Measurements from ENCODE around the gene URI1. TPM values are rescaled to one million over a fixed set of nuclear protein-coding genes. Genes with fewer than 3 reads are reported as not detected.
A peak's percentile ranks its signal among the peaks of the same experiment; 100 is the strongest.
"Not testable (repeated sequence)": the region's sequence is repeated elsewhere in the genome, so short reads cannot be mapped to it uniquely, and the experiment has no call there.

Gene URI1
- total and polyA plus RNA-seq, 5 donors: 19.1 to 50.4 (median 39.6) TPM

DNA sequence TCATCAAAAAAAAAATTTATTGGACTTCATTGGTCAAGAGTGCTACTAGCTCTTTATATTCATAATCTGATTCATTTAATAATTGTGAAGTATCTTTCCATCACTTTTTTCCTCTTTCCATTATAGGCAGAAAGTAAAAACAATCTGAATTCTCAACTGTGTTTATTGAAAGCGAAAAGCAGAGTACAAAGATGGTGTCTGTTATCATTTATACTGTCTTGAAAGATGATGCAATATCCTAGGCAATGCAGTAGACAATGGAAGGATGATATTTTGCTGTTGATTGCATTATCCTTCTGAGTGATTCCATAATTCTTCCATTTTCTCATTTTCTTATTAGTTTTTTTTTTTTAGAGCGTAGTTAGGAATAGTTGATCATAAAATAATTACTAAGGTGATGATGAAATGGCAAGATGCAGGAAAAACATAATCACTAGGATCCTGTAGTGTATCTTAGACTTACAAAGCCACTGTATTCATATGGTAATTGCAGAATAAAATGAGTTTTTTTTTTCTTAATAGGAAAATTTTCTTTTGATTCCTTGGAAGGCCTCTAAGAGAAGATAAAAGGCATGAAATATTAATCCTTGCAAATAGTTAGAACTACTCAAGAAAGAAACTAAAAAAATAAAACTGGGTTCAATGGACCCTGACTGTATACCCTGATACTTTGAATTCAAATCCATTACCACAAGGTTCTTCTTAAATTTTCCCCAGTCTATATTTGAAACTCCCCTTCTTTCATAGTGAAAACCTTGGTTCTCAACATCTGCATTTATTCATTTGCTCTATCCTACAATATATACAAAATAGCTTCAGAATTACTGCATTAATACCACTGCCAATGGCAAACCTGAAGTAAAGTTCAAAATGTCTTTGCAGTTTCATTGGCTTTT is 11.6 kb downstream of the URI1 start:
- WGBS: 90% methylated on average over 2 of the region's 2 CpGs
- peaks cover 2% of the 10 kb centered on the region for H3K4me1 ChIP-seq (ENCODE audit: control insufficient read depth, insufficient read depth, low read length)
- H3K27me3 ChIP-seq (ENCODE audit: control insufficient read depth, insufficient read depth): no peaks in the 10 kb centered on the region
- H3K4me3 ChIP-seq (ENCODE audit: low read length): no peak overlapping the region
- intact Hi-C loops (cut with DNase I): no loop called here
- DNase-seq (no peak), ATAC-seq (no peak)
- no peaks in the 10 kb centered on the region for H3K9me3 ChIP-seq (ENCODE audit: control insufficient read depth, low read length)
- no peak overlapping the region for H3K27ac ChIP-seq (ENCODE audit: low read length)

- H3K4me3 ChIP-seq (ENCODE audit: low read length): no peak overlapping the region
- H3K27ac ChIP-seq (ENCODE audit: low read length): no peak overlapping the region
- no peaks in the 10 kb centered on the region for H3K27me3 ChIP-seq (ENCODE audit: control insufficient read depth, insufficient read depth)
- no peaks in the 10 kb centered on the region for H3K9me3 ChIP-seq (ENCODE audit: control insufficient read depth, low read length)
- intact Hi-C loops (cut with DNase I): no loop called here
- H3K4me1 ChIP-seq (ENCODE audit: control insufficient read depth, insufficient read depth, low read length): no peaks in the 10 kb centered on the region
- WGBS: 66% methylated on average over 6 of the region's 6 CpGs
- ATAC-seq (no peak), DNase-seq (no peak)
Observed at GRCh38 chr19:29956855-29957254, 14.8 kb downstream of the URI1 start.

GRCh38 chr19:29961311-29961710 is 19.3 kb downstream of the URI1 start:
- no peak for DNase-seq
- intact Hi-C loops (cut with DNase I): no loop called here
- no peaks in the 10 kb centered on the region for H3K9me3 ChIP-seq (ENCODE audit: control insufficient read depth, low read length)
- H3K27me3 ChIP-seq (ENCODE audit: control insufficient read depth, insufficient read depth): no peaks in the 10 kb centered on the region
- no peak for ATAC-seq
- H3K4me3 ChIP-seq (ENCODE audit: low read length): no peak overlapping the region
- WGBS: 88% methylated on average over 3 of the region's 3 CpGs
- H3K4me1 ChIP-seq (ENCODE audit: control insufficient read depth, insufficient read depth, low read length): peaks cover 3% of the 10 kb centered on the region
- no peak overlapping the region for H3K27ac ChIP-seq (ENCODE audit: low read length)

GRCh38 chr19:29962793-29963192 is 20.8 kb downstream of the URI1 start:
- DNase-seq (no peak), ATAC-seq (no peak)
- Histone ChIP-seq H3K27me3 (ENCODE audit: control insufficient read depth, insufficient read depth) (no peaks in the 10 kb centered on the region), H3K4me3 (ENCODE audit: low read length) (no peak overlapping the region), H3K4me1 (ENCODE audit: control insufficient read depth, insufficient read depth, low read length) (peaks cover 3% of the 10 kb centered on the region), H3K9me3 (ENCODE audit: control insufficient read depth, low read length) (no peaks in the 10 kb centered on the region), H3K27ac (ENCODE audit: low read length) (no peak overlapping the region)
- intact Hi-C loops (cut with DNase I): no loop called here
- 89% methylated on average over 2 of the region's 2 CpGs for WGBS

- Histone ChIP-seq H3K4me1 (ENCODE audit: control insufficient read depth, insufficient read depth, low read length) (peaks cover 3% of the 10 kb centered on the region), H3K27ac (ENCODE audit: low read length) (no peak overlapping the region), H3K4me3 (ENCODE audit: low read length) (no peak overlapping the region), H3K27me3 (ENCODE audit: control insufficient read depth, insufficient read depth) (no peaks in the 10 kb centered on the region), H3K9me3 (ENCODE audit: control insufficient read depth, low read length) (no peaks in the 10 kb centered on the region)
- intact Hi-C loops (cut with DNase I): no loop called here
- ATAC-seq (no peak), DNase-seq (no peak)
- 72% methylated on average over 4 of the region's 4 CpGs for WGBS
Observed at GRCh38 chr19:29963576-29963975, 21.5 kb downstream of the URI1 start.

GRCh38 chr19:29964171-29964570 is 22.1 kb downstream of the URI1 start:
- no peak overlapping the region for H3K4me3 ChIP-seq (ENCODE audit: low read length)
- WGBS: 73% methylated on average over 5 of the region's 5 CpGs
- H3K27me3 ChIP-seq (ENCODE audit: control insufficient read depth, insufficient read depth): no peaks in the 10 kb centered on the region
- H3K9me3 ChIP-seq (ENCODE audit: control insufficient read depth, low read length): no peaks in the 10 kb centered on the region
- no peak for DNase-seq
- ATAC-seq: no peak
- H3K4me1 ChIP-seq (ENCODE audit: control insufficient read depth, insufficient read depth, low read length): peaks cover 3% of the 10 kb centered on the region
- no peak overlapping the region for H3K27ac ChIP-seq (ENCODE audit: low read length)
- intact Hi-C loops (cut with DNase I): no loop called here

- DNase-seq (no peak), ATAC-seq (no peak)
- Histone ChIP-seq H3K4me1 (ENCODE audit: control insufficient read depth, insufficient read depth, low read length) (peaks cover 3% of the 10 kb centered on the region), H3K9me3 (ENCODE audit: control insufficient read depth, low read length) (no peaks in the 10 kb centered on the region), H3K27ac (ENCODE audit: low read length) (no peak overlapping the region), H3K27me3 (ENCODE audit: control insufficient read depth, insufficient read depth) (no peaks in the 10 kb centered on the region), H3K4me3 (ENCODE audit: low read length) (no peak overlapping the region)
- WGBS: 76% methylated on average over 4 of the region's 4 CpGs
- intact Hi-C loops (cut with DNase I): no loop called here
Observed at GRCh38 chr19:29965492-29965891, 23.5 kb downstream of the URI1 start.

GRCh38 chr19:29966142-29966541 is 24.1 kb downstream of the URI1 start:
- H3K27ac ChIP-seq (ENCODE audit: low read length); ATAC-seq; H3K4me1 ChIP-seq (ENCODE audit: control insufficient read depth, insufficient read depth, low read length); H3K4me3 ChIP-seq (ENCODE audit: low read length); H3K27me3 ChIP-seq (ENCODE audit: control insufficient read depth, insufficient read depth); H3K9me3 ChIP-seq (ENCODE audit: control insufficient read depth, low read length); intact Hi-C loops (cut with DNase I); DNase-seq: not testable (repeated sequence)
- WGBS: 71% methylated on average over 3 of the region's 3 CpGs

DNA sequence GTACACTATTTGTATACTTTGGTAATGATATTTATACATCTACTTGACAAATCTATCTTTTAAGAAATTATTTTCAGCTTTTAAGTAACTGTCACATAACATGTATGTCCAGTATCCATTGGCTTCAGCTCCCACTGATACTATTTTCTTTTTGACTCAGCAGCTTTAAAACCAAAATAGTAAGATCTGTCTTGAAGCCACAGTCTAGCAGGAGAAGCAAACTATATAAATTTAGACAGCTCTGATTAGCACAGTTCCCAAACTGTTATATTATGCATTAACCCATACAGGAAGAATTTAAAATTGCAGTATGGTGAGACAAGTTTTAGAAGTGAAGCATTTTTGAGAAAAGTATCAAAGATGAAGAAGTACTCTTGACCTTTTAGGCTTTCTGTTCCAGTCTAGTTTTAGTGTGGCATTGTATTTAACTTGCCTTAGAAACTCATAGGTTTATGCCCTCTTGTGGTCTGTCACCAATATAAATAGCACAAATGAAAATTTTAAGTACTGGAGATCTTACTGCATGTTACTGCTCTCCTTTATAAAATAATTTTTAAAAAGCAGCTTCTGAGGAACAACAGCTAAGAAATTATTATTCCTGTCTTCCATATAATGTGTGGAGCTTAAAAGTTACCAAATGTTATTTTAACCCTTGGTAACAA is 24.7 kb downstream of the URI1 start:
- no peaks in the 10 kb centered on the region for H3K27me3 ChIP-seq (ENCODE audit: control insufficient read depth, insufficient read depth)
- ATAC-seq (no peak), DNase-seq (no peak)
- H3K9me3 ChIP-seq (ENCODE audit: control insufficient read depth, low read length): no peaks in the 10 kb centered on the region
- peaks cover 3% of the 10 kb centered on the region for H3K4me1 ChIP-seq (ENCODE audit: control insufficient read depth, insufficient read depth, low read length)
- intact Hi-C loops (cut with DNase I): no loop called here
- H3K27ac ChIP-seq (ENCODE audit: low read length): no peak overlapping the region
- no peak overlapping the region for H3K4me3 ChIP-seq (ENCODE audit: low read length)

DNA sequence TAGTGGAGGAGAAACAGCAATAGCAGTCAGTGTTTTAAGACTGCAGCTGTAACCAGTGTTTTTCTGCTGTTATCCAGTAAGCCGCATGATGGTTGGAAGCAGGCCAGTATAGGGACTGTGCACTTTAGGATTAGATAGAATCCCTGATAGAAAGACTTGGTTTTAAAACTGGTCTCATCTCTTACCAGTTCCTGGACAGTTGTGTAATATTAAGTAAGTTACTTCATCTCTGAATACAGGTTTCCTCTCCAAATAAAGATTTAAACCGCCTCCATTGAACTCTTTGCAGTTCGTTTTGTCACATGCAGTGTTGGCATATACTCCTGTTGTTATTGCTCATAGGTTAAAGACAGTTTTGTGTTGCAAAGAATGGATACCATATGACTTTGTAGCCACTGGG is 25.6 kb downstream of the URI1 start:
- peak in 1 of 2 donors; percentile 18 for ATAC-seq
- 29% methylated on average over 3 of the region's 3 CpGs for WGBS
- H3K27ac ChIP-seq (ENCODE audit: low read length): no peak overlapping the region
- no peaks in the 10 kb centered on the region for H3K9me3 ChIP-seq (ENCODE audit: control insufficient read depth, low read length)
- intact Hi-C loops (cut with DNase I): no loop called here
- no peak overlapping the region for H3K4me3 ChIP-seq (ENCODE audit: low read length)
- H3K27me3 ChIP-seq (ENCODE audit: control insufficient read depth, insufficient read depth): no peaks in the 10 kb centered on the region
- DNase-seq: no peak
- H3K4me1 ChIP-seq (ENCODE audit: control insufficient read depth, insufficient read depth, low read length): peaks cover 3% of the 10 kb centered on the region

GRCh38 chr19:29969891-29970290 is 27.9 kb downstream of the URI1 start:
- ATAC-seq (no peak), DNase-seq (no peak)
- Histone ChIP-seq H3K27ac (ENCODE audit: low read length) (no peak overlapping the region), H3K27me3 (ENCODE audit: control insufficient read depth, insufficient read depth) (no peaks in the 10 kb centered on the region), H3K4me3 (ENCODE audit: low read length) (no peak overlapping the region), H3K9me3 (ENCODE audit: control insufficient read depth, low read length) (no peaks in the 10 kb centered on the region), H3K4me1 (ENCODE audit: control insufficient read depth, insufficient read depth, low read length) (peaks cover 1% of the 10 kb centered on the region)
- WGBS: 55% methylated on average over 3 of the region's 3 CpGs
- intact Hi-C loops (cut with DNase I): no loop called here

All from right cardiac atrium (tissue), 5 donors.